ENCODE measurements around the gene SAT1. TPM values are rescaled to one million over a fixed set of nuclear protein-coding genes. Genes with fewer than 3 reads are reported as not detected.

The SAT1 gene
- total RNA-seq, 1 donor from 2014 or later = 227 TPM

Other genes with a start within 250 kb of the SAT1 start
- gene PRDX4, start 115.7 kb upstream of the SAT1 start, total RNA-seq = 166 TPM
- gene ACOT9, start 39.9 kb upstream of the SAT1 start, total RNA-seq = 11.0 TPM
- 11.2 TPM for gene APOO, start 124.8 kb downstream of the SAT1 start, total RNA-seq
- not detected for gene CXorf58, start 124.8 kb downstream of the SAT1 start, total RNA-seq
- 5.7 TPM for gene KLHL15, start 244.0 kb downstream of the SAT1 start, total RNA-seq